NCI-H510A treated with DMSO at 0.1 percent for 48 hours (cell line): ENCODE data around the gene GADD45B.
A peak's percentile ranks its signal among the peaks of the same experiment; 100 is the strongest.
"Not testable (repeated sequence)": the region's sequence is repeated elsewhere in the genome, so short reads cannot be mapped to it uniquely, and the experiment has no call there.

ENCODE experiments used
- DNase-seq: peaks from one replicate; lab custom pipeline; 2025; lab: John Stamatoyannopoulos, UW

The GADD45B gene

GRCh38 chr19:2488405-2488941 lies 12.5 kb downstream of the GADD45B start:
- no peak for DNase-seq

- DNase-seq, result no peak
These were observed 13.2 kb downstream of the GADD45B start for GRCh38 chr19:2488942-2489731.

DNA sequence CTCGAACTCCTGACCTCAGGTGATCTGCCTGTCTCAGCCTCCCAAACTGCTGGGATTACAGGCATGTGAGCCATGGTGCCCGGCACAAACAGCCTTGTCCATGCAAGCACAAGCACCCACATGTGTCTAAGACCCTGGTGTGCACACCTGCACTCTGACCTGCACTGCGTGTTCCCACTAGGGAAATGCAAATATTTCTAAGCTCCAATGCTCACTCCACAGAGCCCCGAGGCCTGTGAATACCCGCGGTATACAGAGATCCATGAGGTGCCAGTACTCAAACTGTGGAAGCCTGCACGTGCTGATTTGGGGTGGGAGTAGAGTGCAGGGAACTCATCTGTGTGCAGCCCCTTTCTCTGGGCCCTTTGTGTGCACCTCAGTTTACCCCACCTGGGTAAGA lies 14.7 kb downstream of the GADD45B start:
- no peak for DNase-seq

DNA sequence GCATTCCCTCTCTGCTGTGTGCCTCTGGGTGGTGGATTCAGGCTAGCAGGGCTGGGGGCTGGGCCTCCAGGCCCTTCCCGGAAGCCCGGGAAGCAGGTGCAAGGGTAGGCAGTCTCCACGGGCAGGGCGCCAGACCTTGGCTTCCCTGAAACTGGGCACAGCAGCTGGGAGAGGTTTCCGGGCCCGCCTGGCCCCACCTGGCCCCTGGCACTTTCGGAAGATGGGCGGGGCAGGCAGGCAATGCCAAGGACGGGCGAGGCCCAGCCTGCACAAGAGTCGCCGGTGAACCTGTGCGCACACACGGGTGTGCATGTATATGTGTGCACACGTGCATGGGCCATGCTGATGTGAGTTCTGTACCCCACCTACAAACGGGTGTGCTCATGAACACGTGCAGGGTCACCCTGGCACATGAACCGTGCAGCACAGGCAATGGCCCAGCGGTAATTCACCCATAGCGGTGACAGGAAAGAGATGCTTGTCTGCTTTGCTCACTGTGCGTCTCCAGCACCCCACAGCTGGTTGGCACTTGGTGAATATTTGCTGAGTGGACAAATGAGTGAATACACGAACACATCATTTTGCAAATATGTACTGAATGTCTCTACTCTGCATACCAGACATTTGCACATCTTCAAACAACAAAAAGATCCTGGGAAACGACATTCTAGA lies 15.3 kb downstream of the GADD45B start:
- DNase-seq, result peak; percentile 46

GRCh38 chr19:2492870-2493269 lies 16.9 kb downstream of the GADD45B start:
- no peak for DNase-seq

GRCh38 chr19:2493448-2493847 lies 17.5 kb downstream of the GADD45B start:
- DNase-seq, result not testable (repeated sequence)

- no peak for DNase-seq
These were observed 18.1 kb downstream of the GADD45B start for GRCh38 chr19:2494084-2494446.

DNA sequence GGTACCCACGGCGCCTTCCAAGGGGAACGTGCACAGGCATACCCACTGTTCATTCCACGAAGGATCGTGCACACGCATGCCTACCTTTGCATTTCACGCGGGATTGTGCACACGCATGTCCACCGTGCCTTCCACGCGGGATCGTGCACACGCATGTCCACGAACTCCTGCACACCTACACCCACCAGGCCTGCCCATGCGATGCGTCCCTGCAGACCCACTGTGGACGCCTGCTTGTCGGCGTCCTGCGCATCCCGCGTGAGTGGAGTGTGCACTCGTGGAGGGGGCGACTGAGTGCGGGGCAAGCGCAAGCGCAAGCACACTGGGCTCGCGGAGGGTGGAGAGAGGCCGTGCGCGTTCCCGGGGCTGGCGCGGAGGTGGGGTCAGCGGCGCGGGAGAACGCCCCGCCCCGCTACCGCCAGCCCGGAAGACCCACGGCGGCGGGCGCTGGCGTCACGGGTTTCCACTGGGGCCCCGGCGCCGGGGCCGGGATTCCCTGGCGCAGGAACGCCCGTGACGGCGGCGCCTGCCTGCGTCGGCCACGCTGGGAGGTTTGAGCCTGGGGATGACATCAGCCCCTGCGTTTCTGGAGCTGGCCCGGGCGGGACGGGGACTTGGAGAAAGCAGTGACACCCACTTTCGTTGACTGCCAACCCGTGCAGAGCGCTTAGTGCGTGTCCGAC lies 18.7 kb downstream of the GADD45B start:
- DNase-seq, result no peak

DNA sequence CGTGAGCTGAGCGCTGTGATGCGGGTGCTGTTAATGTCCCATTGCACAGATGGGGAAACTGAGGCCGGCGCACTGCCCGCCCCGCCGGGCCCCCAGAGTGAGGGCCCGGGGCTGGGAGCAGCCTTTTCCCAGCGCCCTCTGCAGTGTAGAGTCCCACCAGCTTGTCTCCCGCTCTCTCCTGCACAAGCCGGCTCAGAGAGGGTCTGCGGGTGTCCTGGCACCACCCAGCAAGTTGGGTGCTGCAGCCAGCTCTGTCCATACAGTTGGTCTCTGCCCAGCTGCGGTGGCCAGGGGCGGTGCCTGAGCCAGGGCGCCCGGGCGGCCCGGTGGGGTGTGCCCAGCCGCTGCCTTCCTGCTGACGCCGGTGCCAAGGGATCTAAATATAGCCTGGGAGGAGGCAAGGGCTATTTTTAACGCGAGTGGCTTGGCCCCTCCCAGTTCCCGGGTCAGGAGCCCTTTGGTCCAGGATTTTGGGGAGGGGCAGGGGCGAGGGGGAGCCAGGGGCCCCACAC lies 19.3 kb downstream of the GADD45B start:
- DNase-seq, result no peak

GRCh38 chr19:2495651-2496316 lies 19.9 kb downstream of the GADD45B start:
- DNase-seq, result no peak

DNA sequence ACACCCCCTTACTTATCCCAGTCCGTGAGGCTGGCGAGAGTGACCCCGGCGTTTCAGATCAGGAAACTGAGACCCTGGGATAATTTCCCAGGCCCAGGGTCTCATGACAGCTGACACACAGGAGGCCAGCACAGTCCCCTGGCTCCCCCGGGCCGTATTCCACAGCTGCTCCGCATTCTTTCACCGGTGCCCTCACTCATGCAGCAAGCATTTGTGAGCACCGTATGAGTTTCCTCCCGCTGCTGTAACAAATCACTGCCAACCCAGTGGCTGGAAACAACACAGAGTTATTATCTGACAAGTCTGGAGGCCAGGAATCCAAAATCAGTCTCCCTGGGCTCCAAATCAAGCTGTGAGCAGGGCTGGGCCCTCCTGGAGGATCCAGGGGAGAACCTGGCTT lies 21.3 kb downstream of the GADD45B start:
- no peak for DNase-seq

GRCh38 chr19:2500156-2500555 lies 24.2 kb downstream of the GADD45B start:
- DNase-seq, result no peak

DNA sequence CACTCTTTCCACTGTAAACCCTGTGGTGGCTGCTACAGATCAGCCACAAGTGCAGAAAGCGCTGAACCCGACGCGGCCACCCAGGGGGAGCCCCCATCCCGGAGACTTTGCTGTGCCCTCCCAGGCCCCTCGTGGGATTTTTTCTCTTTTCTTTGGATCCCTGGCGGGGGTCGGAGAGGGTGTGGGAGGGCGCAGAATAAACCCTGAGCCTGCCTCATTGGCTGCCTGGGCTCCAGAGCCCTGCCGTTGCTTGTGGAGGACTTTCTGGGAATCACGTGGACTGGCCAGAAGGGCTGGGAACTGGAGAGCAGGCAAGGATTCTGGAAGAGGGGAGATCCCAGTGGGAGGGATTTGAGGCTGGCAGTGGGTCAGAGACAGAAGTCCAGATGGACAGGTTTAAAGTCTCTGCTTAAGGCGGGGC lies 24.9 kb downstream of the GADD45B start:
- no peak for DNase-seq

DNA sequence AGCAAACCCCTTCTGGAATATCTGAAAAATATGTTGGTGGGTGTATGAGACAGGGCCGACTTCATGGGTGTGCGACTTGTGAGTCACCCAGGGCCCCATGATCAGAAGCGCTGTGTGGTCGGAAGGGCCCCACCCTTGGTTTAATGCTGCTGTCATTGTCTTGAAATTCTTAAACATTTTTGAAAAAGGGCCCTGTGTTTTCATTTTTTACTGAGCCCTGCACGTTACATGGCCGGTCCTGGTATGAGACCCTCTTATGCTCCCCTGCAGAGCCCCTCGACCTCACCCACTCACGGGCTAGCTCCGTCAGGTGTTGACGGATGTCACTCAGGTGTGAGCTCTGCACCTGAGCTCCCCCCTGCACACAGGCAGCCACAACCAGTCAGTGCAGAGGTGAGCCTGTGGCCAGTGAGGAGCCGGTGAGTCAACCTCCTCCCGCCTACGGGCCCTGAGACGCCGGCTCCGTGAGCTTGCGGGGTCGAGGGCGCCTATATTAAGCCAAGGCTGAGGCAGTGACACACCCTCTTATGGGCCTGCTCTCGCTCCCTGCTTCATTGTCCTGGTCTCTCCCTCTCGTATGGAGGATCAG lies 27.7 kb downstream of the GADD45B start:
- DNase-seq, result no peak

GRCh38 chr19:2506656-2507055 lies 30.7 kb downstream of the GADD45B start:
- DNase-seq, result not testable (repeated sequence)

DNA sequence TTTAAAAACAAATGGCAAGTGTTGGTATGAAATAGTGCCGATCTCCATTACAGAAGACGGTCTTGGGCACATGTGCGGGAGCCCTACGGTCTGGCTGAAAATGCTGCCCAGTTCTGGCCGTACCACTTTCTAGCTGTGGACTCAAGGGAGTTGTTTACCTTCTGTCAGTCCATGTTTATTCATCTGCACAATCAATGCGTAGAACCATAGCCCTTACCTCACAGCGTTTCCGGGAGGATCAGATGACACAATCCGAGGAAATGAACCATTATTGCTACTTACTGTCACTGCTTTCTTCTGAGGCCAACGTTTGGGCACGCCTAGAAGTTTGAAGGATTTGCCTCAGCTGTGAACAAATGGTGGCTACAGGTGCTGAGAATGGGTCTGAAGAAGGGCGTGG lies 31.2 kb downstream of the GADD45B start:
- DNase-seq, result peak; percentile 83

- DNase-seq, result no peak
These were observed 33.2 kb downstream of the GADD45B start for GRCh38 chr19:2509096-2509495.

DNA sequence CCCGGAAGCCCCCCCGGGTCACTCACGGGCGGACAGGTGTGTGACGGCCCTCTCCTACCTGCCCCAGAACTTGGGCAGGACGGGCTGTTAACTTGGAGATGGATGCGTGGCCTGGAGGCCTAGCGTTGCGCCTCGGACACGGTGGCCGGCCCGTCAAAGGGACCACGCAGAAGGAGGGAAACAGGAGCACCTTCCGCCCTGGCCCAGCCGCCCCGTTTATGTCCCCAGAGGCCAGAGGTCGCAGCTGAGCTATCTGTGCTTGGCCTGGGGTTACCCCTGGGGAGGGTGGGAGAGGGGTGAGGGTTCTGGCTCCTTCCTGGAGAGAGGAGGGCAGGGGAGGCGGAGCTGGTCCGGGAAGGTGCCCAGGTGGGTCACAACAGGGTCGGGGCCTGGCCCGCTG lies 35.6 kb downstream of the GADD45B start:
- no peak for DNase-seq

DNA sequence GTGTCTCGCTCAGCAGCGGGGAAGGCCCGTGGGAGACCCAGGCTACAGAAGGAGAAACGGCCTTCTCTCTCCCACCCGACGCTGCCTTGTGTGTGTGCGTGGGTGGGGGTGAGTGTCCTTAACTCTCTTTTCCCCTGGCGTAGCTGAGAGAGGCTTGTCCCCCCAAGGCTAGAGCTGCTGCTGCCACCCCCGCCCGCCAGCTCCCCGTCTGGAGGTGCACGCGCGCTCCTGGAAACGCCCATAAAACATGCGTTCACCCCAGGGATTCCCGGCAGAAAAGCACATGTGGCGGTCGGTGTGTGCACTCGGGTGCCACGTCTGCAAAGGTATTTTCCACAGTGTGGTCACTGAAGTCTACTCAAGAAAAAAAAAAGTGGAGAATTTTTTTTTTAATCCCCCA lies 36.1 kb downstream of the GADD45B start:
- no peak for DNase-seq

- no peak for DNase-seq
These were observed 36.9 kb downstream of the GADD45B start for GRCh38 chr19:2512523-2513431.
